ENCODE results near the gene CALML6.

Gene CALML6

GRCh38 chr1:1946540-1946939, 31.5 kb downstream of the CALML6 start:
- no peaks in the 10 kb centered on the region for H3K9me3 ChIP-seq (ENCODE audit: control insufficient read depth, low read length)
- no peak overlapping the region for H3K4me3 ChIP-seq (ENCODE audit: low read length)
- peaks cover 28% of the 10 kb centered on the region for H3K27me3 ChIP-seq (ENCODE audit: control insufficient read depth, insufficient read depth, low read length)
- H3K36me3 ChIP-seq (ENCODE audit: control insufficient read depth, insufficient read depth, low read length): no peaks in the 10 kb centered on the region
- H3K9ac ChIP-seq (ENCODE audit: low read length): no peak overlapping the region
- H3K4me1 ChIP-seq (ENCODE audit: control insufficient read depth, insufficient read depth, low read length): peaks cover 12% of the 10 kb centered on the region

- H3K27me3 ChIP-seq (ENCODE audit: control insufficient read depth, insufficient read depth, low read length): peaks cover 21% of the 10 kb centered on the region
- H3K4me3 ChIP-seq (ENCODE audit: low read length): no peak overlapping the region
- H3K9ac ChIP-seq (ENCODE audit: low read length): no peak overlapping the region
- no peaks in the 10 kb centered on the region for H3K9me3 ChIP-seq (ENCODE audit: control insufficient read depth, low read length)
- peaks cover 12% of the 10 kb centered on the region for H3K4me1 ChIP-seq (ENCODE audit: control insufficient read depth, insufficient read depth, low read length)
- H3K36me3 ChIP-seq (ENCODE audit: control insufficient read depth, insufficient read depth, low read length): no peaks in the 10 kb centered on the region
Observed at GRCh38 chr1:1947493-1947892, 32.4 kb downstream of the CALML6 start.

- H3K27me3 ChIP-seq (ENCODE audit: control insufficient read depth, insufficient read depth, low read length): peaks cover 9% of the 10 kb centered on the region
- no peaks in the 10 kb centered on the region for H3K36me3 ChIP-seq (ENCODE audit: control insufficient read depth, insufficient read depth, low read length)
- H3K9me3 ChIP-seq (ENCODE audit: control insufficient read depth, low read length): no peaks in the 10 kb centered on the region
- H3K4me3 ChIP-seq (ENCODE audit: low read length): no peak overlapping the region
- no peak overlapping the region for H3K9ac ChIP-seq (ENCODE audit: low read length)
- H3K4me1 ChIP-seq (ENCODE audit: control insufficient read depth, insufficient read depth, low read length): peaks cover 12% of the 10 kb centered on the region
Observed at GRCh38 chr1:1948783-1949182, 33.7 kb downstream of the CALML6 start.

- Histone ChIP-seq H3K36me3 (ENCODE audit: control insufficient read depth, insufficient read depth, low read length) (no peaks in the 10 kb centered on the region), H3K9me3 (ENCODE audit: control insufficient read depth, low read length) (no peaks in the 10 kb centered on the region), H3K9ac (ENCODE audit: low read length) (no peak overlapping the region), H3K4me3 (ENCODE audit: low read length) (no peak overlapping the region), H3K27me3 (ENCODE audit: control insufficient read depth, insufficient read depth, low read length) (peaks cover 5% of the 10 kb centered on the region), H3K4me1 (ENCODE audit: control insufficient read depth, insufficient read depth, low read length) (peaks cover 7% of the 10 kb centered on the region)
Observed at GRCh38 chr1:1950940-1951339, 35.9 kb downstream of the CALML6 start.

GRCh38 chr1:1954015-1954414, 39.0 kb downstream of the CALML6 start:
- Histone ChIP-seq H3K36me3 (ENCODE audit: control insufficient read depth, insufficient read depth, low read length) (no peaks in the 10 kb centered on the region), H3K4me1 (ENCODE audit: control insufficient read depth, insufficient read depth, low read length) (no peaks in the 10 kb centered on the region), H3K9me3 (ENCODE audit: control insufficient read depth, low read length) (no peaks in the 10 kb centered on the region), H3K4me3 (ENCODE audit: low read length) (no peak overlapping the region), H3K9ac (ENCODE audit: low read length) (no peak overlapping the region), H3K27me3 (ENCODE audit: control insufficient read depth, insufficient read depth, low read length) (peaks cover 5% of the 10 kb centered on the region)

- Histone ChIP-seq H3K9me3 (ENCODE audit: control insufficient read depth, low read length) (no peaks in the 10 kb centered on the region), H3K4me3 (ENCODE audit: low read length) (no peak overlapping the region), H3K27me3 (ENCODE audit: control insufficient read depth, insufficient read depth, low read length) (peaks cover 9% of the 10 kb centered on the region), H3K36me3 (ENCODE audit: control insufficient read depth, insufficient read depth, low read length) (no peaks in the 10 kb centered on the region), H3K9ac (ENCODE audit: low read length) (no peak overlapping the region), H3K4me1 (ENCODE audit: control insufficient read depth, insufficient read depth, low read length) (peaks cover 4% of the 10 kb centered on the region)
Observed at GRCh38 chr1:1954831-1955441, 39.9 kb downstream of the CALML6 start.

GRCh38 chr1:1955621-1956094, 40.6 kb downstream of the CALML6 start:
- no peak overlapping the region for H3K4me3 ChIP-seq (ENCODE audit: low read length)
- peaks cover 9% of the 10 kb centered on the region for H3K4me1 ChIP-seq (ENCODE audit: control insufficient read depth, insufficient read depth, low read length)
- H3K9me3 ChIP-seq (ENCODE audit: control insufficient read depth, low read length): no peaks in the 10 kb centered on the region
- H3K9ac ChIP-seq (ENCODE audit: low read length): no peak overlapping the region
- H3K27me3 ChIP-seq (ENCODE audit: control insufficient read depth, insufficient read depth, low read length): peaks cover 14% of the 10 kb centered on the region
- H3K36me3 ChIP-seq (ENCODE audit: control insufficient read depth, insufficient read depth, low read length): no peaks in the 10 kb centered on the region

- Histone ChIP-seq H3K27me3 (ENCODE audit: control insufficient read depth, insufficient read depth, low read length) (peaks cover 19% of the 10 kb centered on the region), H3K9ac (ENCODE audit: low read length) (no peak overlapping the region), H3K4me3 (ENCODE audit: low read length) (no peak overlapping the region), H3K4me1 (ENCODE audit: control insufficient read depth, insufficient read depth, low read length) (peaks cover 9% of the 10 kb centered on the region), H3K9me3 (ENCODE audit: control insufficient read depth, low read length) (no peaks in the 10 kb centered on the region), H3K36me3 (ENCODE audit: control insufficient read depth, insufficient read depth, low read length) (no peaks in the 10 kb centered on the region)
Observed at GRCh38 chr1:1956101-1956500, 41.0 kb downstream of the CALML6 start.

- Histone ChIP-seq H3K4me3 (ENCODE audit: low read length) (no peak overlapping the region), H3K9ac (ENCODE audit: low read length) (no peak overlapping the region), H3K36me3 (ENCODE audit: control insufficient read depth, insufficient read depth, low read length) (no peaks in the 10 kb centered on the region), H3K4me1 (ENCODE audit: control insufficient read depth, insufficient read depth, low read length) (peaks cover 9% of the 10 kb centered on the region), H3K9me3 (ENCODE audit: control insufficient read depth, low read length) (no peaks in the 10 kb centered on the region), H3K27me3 (ENCODE audit: control insufficient read depth, insufficient read depth, low read length) (peaks cover 20% of the 10 kb centered on the region)
Observed at GRCh38 chr1:1956586-1957532, 41.8 kb downstream of the CALML6 start.

- peaks cover 9% of the 10 kb centered on the region for H3K4me1 ChIP-seq (ENCODE audit: control insufficient read depth, insufficient read depth, low read length)
- no peak overlapping the region for H3K9ac ChIP-seq (ENCODE audit: low read length)
- no peaks in the 10 kb centered on the region for H3K9me3 ChIP-seq (ENCODE audit: control insufficient read depth, low read length)
- H3K36me3 ChIP-seq (ENCODE audit: control insufficient read depth, insufficient read depth, low read length): no peaks in the 10 kb centered on the region
- peaks cover 20% of the 10 kb centered on the region for H3K27me3 ChIP-seq (ENCODE audit: control insufficient read depth, insufficient read depth, low read length)
- H3K4me3 ChIP-seq (ENCODE audit: low read length): no peak overlapping the region
Observed at GRCh38 chr1:1957533-1957961, 42.5 kb downstream of the CALML6 start.

- H3K4me3 ChIP-seq (ENCODE audit: low read length): no peak overlapping the region
- H3K9ac ChIP-seq (ENCODE audit: low read length): no peak overlapping the region
- peaks cover 9% of the 10 kb centered on the region for H3K4me1 ChIP-seq (ENCODE audit: control insufficient read depth, insufficient read depth, low read length)
- no peaks in the 10 kb centered on the region for H3K9me3 ChIP-seq (ENCODE audit: control insufficient read depth, low read length)
- H3K36me3 ChIP-seq (ENCODE audit: control insufficient read depth, insufficient read depth, low read length): no peaks in the 10 kb centered on the region
- peaks cover 20% of the 10 kb centered on the region for H3K27me3 ChIP-seq (ENCODE audit: control insufficient read depth, insufficient read depth, low read length)
Observed at GRCh38 chr1:1958071-1958541, 43.0 kb downstream of the CALML6 start.

- Histone ChIP-seq H3K36me3 (ENCODE audit: control insufficient read depth, insufficient read depth, low read length) (no peaks in the 10 kb centered on the region), H3K27me3 (ENCODE audit: control insufficient read depth, insufficient read depth, low read length) (peaks cover 20% of the 10 kb centered on the region), H3K4me1 (ENCODE audit: control insufficient read depth, insufficient read depth, low read length) (peaks cover 9% of the 10 kb centered on the region), H3K4me3 (ENCODE audit: low read length) (no peak overlapping the region), H3K9ac (ENCODE audit: low read length) (no peak overlapping the region), H3K9me3 (ENCODE audit: control insufficient read depth, low read length) (no peaks in the 10 kb centered on the region)
Observed at GRCh38 chr1:1959459-1959839, 44.4 kb downstream of the CALML6 start.
